Keratinocyte (primary cell): ENCODE data around the gene SLC6A17. TPM values are rescaled to one million over a fixed set of nuclear protein-coding genes. Genes with fewer than 3 reads are reported as not detected.

ENCODE experiments used
- DNase-seq: peaks from one replicate; pipeline ENCODE4 v3.0.0-alpha.2; 2011; ENCODE audit warnings: low read depth, missing footprints, low spot score
- FAIRE-seq: peaks from 2 replicates; lab custom pipeline; 2011; peaks lifted over from hg19 to GRCh38; lab: Jason Lieb, UNC
- H2AFZ ChIP-seq: 2 replicates; pipeline ENCODE4 v1.6.0; 2012; ENCODE audit warnings: low read length, control low read depth, inconsistent platforms; ENCODE audit not compliant: control insufficient read depth
- H3K27ac ChIP-seq: 2 replicates; pipeline ENCODE4 v1.5.1; 2011; ENCODE audit warnings: low read length; ENCODE audit not compliant: control insufficient read depth, insufficient read depth
- H3K27me3 ChIP-seq: 3 replicates; pipeline ENCODE4 v1.6.0; 2011; ENCODE audit warnings: low read length; ENCODE audit not compliant: control insufficient read depth, insufficient read depth; ENCODE audit errors: extremely low read depth
- H3K36me3 ChIP-seq, 2 experiments: 2 replicates in 1 of 2; 3 replicates in 1 of 2; pipeline ENCODE4 v1.5.1; 2011; ENCODE audit warnings: low read length in 2 of 2, mild to moderate bottlenecking in 1 of 2; ENCODE audit not compliant: control insufficient read depth in 2 of 2, insufficient read depth in 2 of 2; ENCODE audit errors: extremely low read depth in 1 of 2
- H3K4me1 ChIP-seq: 3 replicates; pipeline ENCODE4 v1.5.1; 2011; ENCODE audit warnings: low read length; ENCODE audit not compliant: control insufficient read depth, insufficient read depth; ENCODE audit errors: extremely low read depth
- H3K4me2 ChIP-seq: 3 replicates; pipeline ENCODE4 v1.6.0; 2011; ENCODE audit warnings: low read depth, low read length; ENCODE audit not compliant: control insufficient read depth, insufficient read depth; ENCODE audit errors: extremely low read depth
- H3K4me3 ChIP-seq, 3 experiments: fragments of 200-600 bp in 1 of 3; sonication (generic) in 1 of 3; 2 replicates in 2 of 3; 3 replicates in 1 of 3; pipeline ENCODE4 v1.5.1; 2011 to 2016; ENCODE audit warnings: low read length in 3 of 3, mild to moderate bottlenecking in 3 of 3, control low read depth in 2 of 3, inconsistent platforms in 1 of 3, low read depth in 1 of 3, mixed read lengths in 1 of 3, mixed run types in 1 of 3, moderate library complexity in 1 of 3; ENCODE audit not compliant: control insufficient read depth in 2 of 3, insufficient read depth in 2 of 3; ENCODE audit errors: extremely low read depth in 1 of 3
- H3K79me2 ChIP-seq: 2 replicates; pipeline ENCODE4 v1.6.0; 2012; ENCODE audit warnings: low read length; ENCODE audit not compliant: control insufficient read depth, insufficient read depth
- H3K9ac ChIP-seq: 3 replicates; pipeline ENCODE4 v1.6.0; 2011; ENCODE audit warnings: low read length; ENCODE audit not compliant: control insufficient read depth, insufficient read depth; ENCODE audit errors: extremely low read depth
- H3K9me1 ChIP-seq: 3 replicates; pipeline ENCODE4 v1.6.0; 2011; ENCODE audit warnings: low read length; ENCODE audit not compliant: control insufficient read depth, insufficient read depth; ENCODE audit errors: extremely low read depth
- H3K9me3 ChIP-seq: 2 replicates; pipeline ENCODE4 v1.5.1; 2012; ENCODE audit warnings: low read depth, low read length; ENCODE audit not compliant: control insufficient read depth
- H4K20me1 ChIP-seq: 3 replicates; pipeline ENCODE4 v1.6.0; 2011; ENCODE audit warnings: low read length; ENCODE audit not compliant: control insufficient read depth, insufficient read depth; ENCODE audit errors: extremely low read depth
- CTCF ChIP-seq, 3 experiments: IDR thresholded peaks in 1 of 3; conservative IDR thresholded peaks in 1 of 3; optimal IDR thresholded peaks in 1 of 3; 2 replicates in 2 of 3; 3 replicates in 1 of 3; pipeline versions ENCODE3 to v1.5.1; 2011; ENCODE audit warnings: low read length in 3 of 3, mild to moderate bottlenecking in 3 of 3, moderate library complexity in 2 of 3, control low read depth in 1 of 3, inconsistent platforms in 1 of 3; ENCODE audit not compliant: insufficient read depth in 2 of 3; ENCODE audit errors: extremely low read depth in 1 of 3
- EZH2 ChIP-seq: IDR thresholded peaks from one replicate; pipeline ENCODE4 v1.6.1; 2012; ENCODE audit warnings: inconsistent platforms, mild to moderate bottlenecking, low read length, moderate library complexity
- dilution Hi-C: fragments of 300-500 bp; cut with MboI; formaldehyde crosslinking; loops from one replicate; pipeline ENCODE4 v1.7.0; 2020; ENCODE audit warnings: low sequenced_read_pairs; ENCODE audit not compliant: extremely low pct_ligation_motif_present
- polyA plus RNA-seq, 5 experiments: library from polyadenylated mRNA; depleted of rRNA in 3 of 5; stranded (reverse) in 3 of 5; stranded (forward) in 1 of 5; unstranded in 1 of 5; fragments of >200 nt; gene quantifications; 1 replicate in 1 of 5; 2 replicates in 3 of 5; 3 replicates in 1 of 5; pipeline versions ENCODE4 v1.2.1 to v1.2.3, GENCODE V29; 2011 to 2012; ENCODE audit warnings: missing spikeins in 2 of 5, low read depth in 1 of 5, low replicate concordance in 1 of 5

The SLC6A17 gene
- polyA plus RNA-seq, 1 donor (not counting 4 experiments of a cell fraction or from before 2014, with no cell fraction given): 0.25 TPM

- Histone ChIP-seq H2AFZ (no peak overlapping the region), H3K4me2 (no peak overlapping the region), H3K4me3 (no peak overlapping the region), H4K20me1 (no peaks in the 10 kb centered on the region), H3K4me1 (no peaks in the 10 kb centered on the region), H3K9me3 (no peaks in the 10 kb centered on the region), H3K9me1 (no peaks in the 10 kb centered on the region), H3K27me3 (no peaks in the 10 kb centered on the region), H3K79me2 (no peaks in the 10 kb centered on the region), H3K27ac (no peak overlapping the region), H3K9ac (no peak overlapping the region), H3K36me3 (no peaks in the 10 kb centered on the region)
- TF ChIP-seq EZH2 (no peak), CTCF (optimal IDR thresholded peaks at IDR 0.05 in 1 of 3, IDR thresholded peaks at IDR 0.05 in 1 of 3, conservative IDR thresholded peaks at IDR 0.05 in 1 of 3; ENCODE audit: extremely low read depth in 1 of 3, insufficient read depth in 2 of 3, low read length in 3 of 3) (no peak)
- FAIRE-seq (no peak), DNase-seq (no peak)
- dilution Hi-C loops: no loop called here
Observed at GRCh38 chr1:110163591-110163990, 13.3 kb downstream of the SLC6A17 start.

GRCh38 chr1:110164725-110165350 lies 14.5 kb downstream of the SLC6A17 start:
- FAIRE-seq (no peak), DNase-seq (no peak)
- TF ChIP-seq CTCF (optimal IDR thresholded peaks at IDR 0.05 in 1 of 3, IDR thresholded peaks at IDR 0.05 in 1 of 3, conservative IDR thresholded peaks at IDR 0.05 in 1 of 3; ENCODE audit: extremely low read depth in 1 of 3, insufficient read depth in 2 of 3, low read length in 3 of 3) (no peak), EZH2 (no peak)
- Histone ChIP-seq H3K9me3 (no peaks in the 10 kb centered on the region), H3K4me1 (no peaks in the 10 kb centered on the region), H3K9ac (no peak overlapping the region), H3K27ac (no peak overlapping the region), H3K36me3 (no peaks in the 10 kb centered on the region), H2AFZ (no peak overlapping the region), H3K4me2 (no peak overlapping the region), H3K27me3 (no peaks in the 10 kb centered on the region), H4K20me1 (no peaks in the 10 kb centered on the region), H3K9me1 (no peaks in the 10 kb centered on the region), H3K79me2 (no peaks in the 10 kb centered on the region), H3K4me3 (no peak overlapping the region)
- dilution Hi-C loops: no loop called here
